GM12891 (cell line): ENCODE measurements around the gene IGFBP5.

Experiments
- PAX5 ChIP-seq: IDR thresholded peaks from 2 replicates; pipeline ENCODE4 v1.6.1; 2011; ENCODE audit warnings: low read length, moderate library complexity, mild to moderate bottlenecking; ENCODE audit not compliant: insufficient read depth, severe bottlenecking
- POLR2A ChIP-seq: IDR thresholded peaks from 2 replicates; pipeline ENCODE4 v1.6.1; 2011; ENCODE audit warnings: low read depth, low read length, control low read depth
- POLR2AphosphoS5 ChIP-seq: IDR thresholded peaks from 2 replicates; pipeline ENCODE4 v1.6.1; 2011; ENCODE audit warnings: low read depth, low read length, control low read depth
- SPI1 ChIP-seq: IDR thresholded peaks from 2 replicates; pipeline ENCODE4 v1.6.1; 2011; ENCODE audit warnings: low read depth, low read length, control low read depth
- TAF1 ChIP-seq: IDR thresholded peaks from 2 replicates; pipeline ENCODE4 v1.6.1; 2011; ENCODE audit warnings: low read depth, low read length, control low read depth

- TF ChIP-seq POLR2AphosphoS5 (no peak), POLR2A (no peak), TAF1 (no peak), PAX5 (no peak), SPI1 (no peak)
These were observed 4.9 kb downstream of the IGFBP5 start for GRCh38 chr2:216690456-216690852.
